ENCODE data around the gene TREML1.
"Not testable (repeated sequence)": the region's sequence is repeated elsewhere in the genome, so short reads cannot be mapped to it uniquely, and the experiment has no call there.

The TREML1 gene

DNA sequence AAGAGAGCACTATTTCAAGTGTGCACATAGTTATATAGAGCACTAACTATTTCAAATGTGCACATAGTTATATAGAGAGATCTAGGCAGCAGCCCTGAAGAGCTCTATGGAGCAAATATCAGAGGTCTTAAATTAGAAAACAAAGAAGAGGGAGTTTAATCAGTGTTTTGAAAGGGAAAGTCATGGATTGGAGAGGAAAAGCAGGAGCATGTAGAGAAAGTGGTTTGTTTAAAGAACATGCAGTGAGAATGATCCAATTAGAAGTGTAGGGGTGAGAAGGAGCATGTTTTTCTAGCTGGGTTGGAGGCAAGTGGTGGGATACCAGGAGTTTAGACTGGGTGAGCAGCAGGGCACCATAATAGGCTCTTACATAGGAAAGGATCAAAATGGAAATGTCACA lies 17.2 kb downstream of the TREML1 start:
- no peak for DNase-seq

DNA sequence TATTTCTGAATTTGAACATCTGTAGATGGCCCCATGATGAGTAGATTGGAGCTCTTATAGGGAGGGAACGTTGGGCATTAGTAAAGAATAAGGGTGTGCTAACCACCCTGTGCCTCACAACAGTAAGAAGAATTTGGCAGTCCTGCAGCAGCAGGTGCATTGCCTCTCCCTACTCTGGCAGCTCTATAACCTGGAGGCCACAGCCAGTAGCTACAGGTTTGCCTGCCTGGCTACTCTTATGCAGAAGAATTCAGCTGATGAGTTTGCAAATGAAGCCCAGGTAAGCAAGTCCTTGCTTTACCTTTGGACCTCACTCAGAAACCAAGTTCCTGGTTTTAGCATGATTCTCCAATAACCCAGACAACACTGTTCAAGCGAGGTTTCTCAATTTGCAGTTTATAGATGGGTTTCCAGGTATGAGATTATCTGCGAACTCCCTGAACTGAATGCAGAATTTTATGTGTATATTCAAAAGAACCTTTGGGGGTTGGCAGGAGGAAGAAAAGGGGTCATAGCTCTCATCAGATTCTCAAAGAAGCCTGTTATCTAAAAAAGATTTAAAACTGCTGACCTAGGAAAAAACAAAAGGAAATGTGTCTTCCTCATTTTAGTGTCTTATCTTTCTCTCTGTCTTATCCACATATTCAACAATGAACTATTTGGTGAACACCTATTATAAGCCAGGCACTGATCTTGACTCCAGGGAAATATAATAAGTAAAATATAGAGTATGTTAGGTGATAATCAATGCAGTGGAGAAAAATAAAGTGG lies 18.9 kb downstream of the TREML1 start:
- DNase-seq: no peak

DNA sequence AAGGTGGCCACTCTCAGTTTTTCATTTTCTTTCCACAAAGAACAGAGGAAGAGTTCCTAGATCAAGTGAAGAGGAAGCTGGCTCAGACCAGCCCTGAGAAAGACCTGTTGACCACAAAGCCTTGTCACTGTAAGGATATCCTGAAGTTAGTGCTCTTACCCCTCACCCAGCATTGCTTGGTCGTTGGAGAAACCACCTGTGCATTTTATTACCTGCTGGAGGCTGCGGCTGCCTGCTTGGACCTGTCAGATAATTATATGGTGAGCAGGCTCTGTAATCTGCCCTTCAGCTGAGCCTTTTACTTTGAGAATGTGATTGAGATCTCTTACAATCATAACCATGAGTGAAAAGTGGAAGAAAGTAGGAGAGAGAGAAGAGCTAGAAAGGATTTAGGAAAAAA lies 21.9 kb downstream of the TREML1 start:
- DNase-seq: no peak

DNA sequence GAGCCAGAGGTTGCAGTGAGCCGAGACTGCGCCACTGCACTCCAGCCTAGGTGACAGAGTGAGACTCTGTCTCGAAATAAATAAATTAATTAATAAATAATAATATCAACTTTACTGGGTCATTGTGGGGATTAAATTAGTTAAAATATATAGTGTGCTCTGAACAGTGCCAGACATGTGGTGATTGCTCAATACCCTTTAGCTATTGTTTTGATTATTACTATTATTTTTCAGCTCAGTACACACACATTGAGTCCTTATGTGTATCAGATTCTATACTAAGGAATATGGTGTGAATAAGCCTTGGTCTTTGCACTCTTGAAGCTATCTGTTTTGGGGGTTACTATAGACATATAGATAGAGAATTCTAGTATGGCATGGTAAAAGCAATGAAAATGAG lies 28.9 kb downstream of the TREML1 start:
- no peak for DNase-seq

DNA sequence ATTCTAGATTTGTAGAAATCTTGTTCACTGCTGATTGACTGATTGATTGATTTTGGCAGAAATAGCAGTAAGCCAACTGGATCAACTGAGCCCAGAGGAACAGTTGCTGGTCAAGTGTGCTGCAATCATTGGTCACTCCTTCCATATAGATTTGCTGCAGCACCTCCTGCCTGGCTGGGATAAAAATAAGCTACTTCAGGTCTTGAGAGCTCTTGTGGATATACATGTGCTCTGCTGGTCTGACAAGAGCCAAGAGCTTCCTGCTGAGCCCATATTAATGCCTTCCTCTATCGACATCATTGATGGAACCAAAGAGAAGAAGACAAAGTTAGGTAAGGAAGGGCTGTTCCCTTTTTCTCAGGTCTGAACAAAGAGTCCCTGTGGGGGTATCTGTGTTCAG lies 31.2 kb downstream of the TREML1 start:
- DNase-seq: no peak

DNA sequence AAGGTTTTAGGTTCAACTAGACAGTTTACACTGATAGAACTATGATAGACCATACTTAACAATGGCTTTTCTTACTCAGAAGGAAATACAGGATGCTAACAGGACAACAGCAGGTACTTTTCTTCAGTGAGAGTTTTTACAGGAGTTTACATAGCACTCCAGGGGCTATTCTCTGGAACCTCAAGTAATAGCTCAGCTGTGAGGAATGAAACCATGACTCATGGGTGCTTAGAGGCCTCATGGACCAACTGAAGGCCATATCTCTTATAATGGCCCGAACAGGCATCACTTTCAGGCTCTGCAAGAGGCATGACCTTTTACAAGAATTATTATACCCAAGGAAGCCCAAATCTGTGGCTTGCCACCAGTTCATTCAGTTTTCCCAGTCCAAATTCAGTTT lies 31.8 kb downstream of the TREML1 start:
- peak; percentile 10 for DNase-seq

DNA sequence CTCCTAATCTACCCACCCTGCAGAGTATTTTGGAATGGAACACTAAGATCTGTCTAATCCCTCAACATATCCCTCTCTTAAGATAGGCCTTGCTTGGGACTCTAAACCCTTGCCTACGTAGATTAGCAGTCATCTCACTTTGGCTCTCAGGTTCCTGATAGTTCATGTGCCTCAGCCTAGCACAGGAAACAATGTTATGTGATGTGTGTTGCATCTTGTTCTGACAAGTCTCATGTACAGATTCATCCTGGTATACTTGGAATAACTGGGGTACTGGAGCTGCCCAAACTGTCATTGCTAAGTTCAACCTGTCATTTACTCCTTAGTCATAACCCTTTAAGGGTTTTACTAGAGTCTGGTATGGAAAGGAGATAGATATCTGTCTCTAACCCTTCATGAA lies 34.1 kb downstream of the TREML1 start:
- DNase-seq: no peak

DNA sequence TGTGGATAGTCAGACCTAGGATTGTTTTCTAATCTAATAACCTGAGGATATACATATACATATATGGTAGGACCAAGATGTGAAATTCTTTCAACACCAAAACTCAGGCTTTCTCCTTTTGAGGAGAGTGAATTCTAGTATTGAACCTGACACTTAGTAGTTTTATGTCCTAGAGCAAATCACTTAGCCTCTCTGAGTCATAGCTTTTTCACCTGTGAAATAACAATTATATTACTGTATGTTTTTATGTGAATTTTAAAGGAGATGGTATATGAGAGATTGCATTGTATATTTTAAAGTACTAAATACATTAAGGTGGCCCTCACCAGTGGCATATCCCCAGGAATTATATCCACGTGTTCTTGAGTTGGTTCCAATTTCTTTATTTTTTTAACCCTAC lies 34.6 kb downstream of the TREML1 start:
- DNase-seq: no peak

DNA sequence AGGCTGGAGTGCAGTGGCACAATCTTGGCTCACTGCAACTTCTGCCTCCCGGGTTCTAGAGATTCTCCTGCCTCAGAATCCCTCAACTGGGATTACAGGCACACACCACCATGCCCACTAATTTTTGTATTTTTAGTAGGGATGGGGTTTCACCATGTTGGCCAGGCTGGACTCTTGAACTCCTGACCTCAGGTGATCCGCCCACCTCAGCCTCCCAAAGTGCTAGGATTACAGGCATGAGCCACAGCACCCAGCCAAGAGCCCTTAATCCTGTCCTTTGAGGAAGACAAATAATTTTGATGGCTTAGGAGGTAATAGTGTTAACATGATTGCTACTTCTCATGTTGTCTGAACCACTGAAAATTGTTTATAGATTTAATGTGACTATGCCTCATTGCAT lies 39.1 kb downstream of the TREML1 start:
- DNase-seq: not testable (repeated sequence)

DNA sequence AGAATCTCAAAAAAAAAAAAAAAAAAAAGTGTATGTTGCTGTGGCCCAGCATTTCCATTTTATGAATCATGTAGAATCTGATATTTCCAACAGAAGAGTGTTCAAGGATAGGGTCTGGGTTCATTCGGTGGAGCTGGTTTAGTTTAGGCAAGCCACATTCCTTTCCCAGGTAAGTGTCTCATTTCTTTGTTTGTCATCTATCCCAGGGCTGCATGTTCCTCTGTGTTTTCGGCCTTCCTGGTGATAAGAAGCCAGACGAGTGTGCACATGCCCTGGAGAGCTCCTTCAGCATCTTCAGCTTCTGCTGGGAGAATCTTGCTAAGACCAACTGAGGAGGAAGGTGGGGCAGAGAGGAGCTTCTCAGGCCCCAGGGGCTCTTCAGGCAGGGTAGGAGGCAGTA lies 43.1 kb downstream of the TREML1 start:
- DNase-seq: no peak

DNA sequence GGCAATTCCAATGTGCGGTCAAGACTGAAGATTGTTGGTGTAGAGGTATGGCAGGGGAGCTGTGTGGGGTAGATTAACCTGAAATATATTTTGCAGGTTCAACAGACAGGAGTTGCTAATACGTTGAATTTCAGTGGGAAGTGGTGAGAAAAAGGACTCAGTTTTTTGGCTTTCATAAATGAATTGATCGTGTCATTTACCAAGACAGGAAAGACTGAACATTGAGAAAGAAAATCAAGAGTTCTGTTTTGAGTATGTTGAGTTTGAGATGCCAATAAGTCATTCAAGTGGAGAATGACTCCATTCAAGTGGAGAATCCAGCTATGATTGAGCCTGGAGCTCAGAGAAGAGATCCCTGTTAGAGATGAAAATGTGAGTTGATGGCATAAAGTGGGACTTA lies 50.3 kb downstream of the TREML1 start:
- no peak for DNase-seq

DNA sequence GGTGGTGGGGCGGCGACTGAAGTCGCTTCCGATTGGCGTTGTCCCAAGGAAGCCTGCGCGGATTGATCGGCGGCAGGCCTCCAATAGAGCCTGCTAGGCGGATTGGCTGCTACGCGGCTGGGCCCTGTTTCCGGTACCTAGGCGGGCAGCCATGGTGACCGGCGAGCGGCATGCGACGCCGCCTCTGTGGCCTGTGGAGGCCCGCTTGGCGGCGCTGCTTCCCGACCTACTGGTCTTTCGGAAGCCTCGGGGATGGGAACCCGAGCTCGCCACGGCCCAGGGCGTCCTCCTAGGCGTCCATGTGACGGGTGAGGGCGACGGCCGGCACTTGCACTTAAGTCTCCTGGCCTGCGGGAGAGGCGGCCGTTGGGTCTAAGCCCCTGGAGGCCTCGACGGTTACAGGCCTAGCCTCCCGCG lies 53.3 kb downstream of the TREML1 start:
- no peak for DNase-seq

All from fibroblast of skin of right biceps (primary cell).